MCF 10A (cell line): ENCODE measurements around the gene MAN1A1. TPM values are rescaled to one million over a fixed set of nuclear protein-coding genes. Genes with fewer than 3 reads are reported as not detected.

Experiments used
- BruUV-seq: library from RNA; stranded (reverse); fragments of 400-500 nt; replicated peaks from 2 replicates; lab custom pipeline; 2021; lab: Mats Ljungman, UMichigan
- CTCF ChIA-PET: fragments of 300-600 bp; sonication (Branson Sonifier 250); formaldehyde crosslinking; extraction: SDS; loops from one replicate; lab custom pipeline; 2021; ENCODE audit warnings: antibody characterized with exemption, inconsistent platforms; lab: Yijun Ruan, JAX
- POLR2A ChIA-PET: fragments of 300-600, 350-650 bp; sonication (Branson Sonifier 250); formaldehyde crosslinking; extraction: SDS; loops from one replicate; lab custom pipeline; 2020; ENCODE audit warnings: antibody characterized with exemption, inconsistent platforms; lab: Yijun Ruan, JAX
- DNase-seq: peaks from one replicate; pipeline ENCODE4 v3.0.0-alpha.2; 2018; ENCODE audit not compliant: unreplicated experiment
- H3K27ac Mint-ChIP-seq: one replicate; pipeline ENCODE4 v1.8.0; 2022; ENCODE audit warnings: mild to moderate bottlenecking, low read depth, mixed read lengths; ENCODE audit not compliant: unreplicated experiment
- H3K27me3 Mint-ChIP-seq: one replicate; pipeline ENCODE4 v1.8.0; 2022; ENCODE audit warnings: mixed read lengths; ENCODE audit not compliant: insufficient read depth, unreplicated experiment
- H3K36me3 Mint-ChIP-seq: one replicate; pipeline ENCODE4 v1.8.0; 2022; ENCODE audit warnings: mild to moderate bottlenecking, moderate library complexity, mixed read lengths; ENCODE audit not compliant: insufficient read depth, unreplicated experiment
- H3K4me1 Mint-ChIP-seq: one replicate; pipeline ENCODE4 v1.8.0; 2022; ENCODE audit warnings: mixed read lengths; ENCODE audit not compliant: insufficient read depth, unreplicated experiment
- H3K4me3 Mint-ChIP-seq: one replicate; pipeline ENCODE4 v1.8.0; 2022; ENCODE audit warnings: mild to moderate bottlenecking, moderate library complexity, mixed read lengths; ENCODE audit not compliant: unreplicated experiment
- H3K9me3 Mint-ChIP-seq: one replicate; pipeline ENCODE4 v1.8.0; 2022; ENCODE audit warnings: mixed read lengths; ENCODE audit not compliant: unreplicated experiment
- CTCF ChIP-seq: fragments of 200-600 bp; IDR thresholded peaks from one replicate; pipeline ENCODE4 v1.8.0; 2022; ENCODE audit warnings: antibody characterized with exemption, mild to moderate bottlenecking; ENCODE audit not compliant: unreplicated experiment
- intact Hi-C: fragments of 100-400 bp; cut with micrococcal nuclease; formaldehyde crosslinking; loops from 2 replicates; pipeline ENCODE4 v1.14.1; 2022
- total RNA-seq: library from RNA; stranded (reverse); gene quantifications from 2 replicates; pipeline ENCODE4 v1.2.3, GENCODE V29; 2022

MAN1A1 gene
- total RNA-seq, 1 experiment from 2014 or later: 1.3 TPM

DNA sequence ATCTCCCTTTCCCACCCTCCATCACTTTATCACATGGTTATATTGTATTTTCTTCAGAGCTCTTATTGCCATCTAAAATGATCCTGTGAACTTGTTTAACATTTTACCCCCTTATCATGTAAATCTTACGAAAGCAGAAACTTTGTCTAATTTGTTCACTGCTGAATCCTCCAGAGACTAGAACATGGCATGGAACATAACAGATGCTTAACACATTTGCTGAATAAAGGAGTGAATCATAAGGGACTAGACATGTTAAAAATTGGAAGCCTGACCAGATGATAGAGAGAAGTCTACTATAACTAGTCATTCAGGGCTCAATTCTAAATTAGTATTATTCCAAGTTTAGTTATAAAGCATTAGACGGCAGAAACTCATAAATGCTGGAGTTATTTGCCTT lies 73.3 kb downstream of the MAN1A1 start:
- intact Hi-C loops: no loop called here
- POLR2A ChIA-PET: no interaction called here
- no TSS peak for BruUV-seq
- H3K9me3 Mint-ChIP-seq: no peaks in the 10 kb centered on the region
- no peak for DNase-seq
- peaks cover 12% of the 10 kb centered on the region for H3K4me1 Mint-ChIP-seq
- no peak overlapping the region for H3K27ac Mint-ChIP-seq
- H3K4me3 Mint-ChIP-seq: no peak overlapping the region
- TF ChIP-seq CTCF: no peak
- H3K27me3 Mint-ChIP-seq: no peaks in the 10 kb centered on the region
- CTCF ChIA-PET: no interaction called here
- H3K36me3 Mint-ChIP-seq: no peaks in the 10 kb centered on the region

- Mint-ChIP-seq H3K4me3 (no peak overlapping the region), H3K27me3 (no peaks in the 10 kb centered on the region), H3K9me3 (peaks cover 9% of the 10 kb centered on the region), H3K36me3 (no peaks in the 10 kb centered on the region), H3K4me1 (peaks cover 12% of the 10 kb centered on the region), H3K27ac (no peak overlapping the region)
- CTCF ChIA-PET: no interaction called here
- TF ChIP-seq CTCF: no peak
- intact Hi-C loops: no loop called here
- POLR2A ChIA-PET: interaction anchor here (0.6 to 0.7 kb wide), 3 partner anchors 30 to 476 kb away, joined by 4 read pairs; no protein-coding TSS in a partner anchor
- BruUV-seq: no TSS peak
- DNase-seq: no peak
Observed at GRCh38 chr6:119274197-119274595, 75.4 kb downstream of the MAN1A1 start.

DNA sequence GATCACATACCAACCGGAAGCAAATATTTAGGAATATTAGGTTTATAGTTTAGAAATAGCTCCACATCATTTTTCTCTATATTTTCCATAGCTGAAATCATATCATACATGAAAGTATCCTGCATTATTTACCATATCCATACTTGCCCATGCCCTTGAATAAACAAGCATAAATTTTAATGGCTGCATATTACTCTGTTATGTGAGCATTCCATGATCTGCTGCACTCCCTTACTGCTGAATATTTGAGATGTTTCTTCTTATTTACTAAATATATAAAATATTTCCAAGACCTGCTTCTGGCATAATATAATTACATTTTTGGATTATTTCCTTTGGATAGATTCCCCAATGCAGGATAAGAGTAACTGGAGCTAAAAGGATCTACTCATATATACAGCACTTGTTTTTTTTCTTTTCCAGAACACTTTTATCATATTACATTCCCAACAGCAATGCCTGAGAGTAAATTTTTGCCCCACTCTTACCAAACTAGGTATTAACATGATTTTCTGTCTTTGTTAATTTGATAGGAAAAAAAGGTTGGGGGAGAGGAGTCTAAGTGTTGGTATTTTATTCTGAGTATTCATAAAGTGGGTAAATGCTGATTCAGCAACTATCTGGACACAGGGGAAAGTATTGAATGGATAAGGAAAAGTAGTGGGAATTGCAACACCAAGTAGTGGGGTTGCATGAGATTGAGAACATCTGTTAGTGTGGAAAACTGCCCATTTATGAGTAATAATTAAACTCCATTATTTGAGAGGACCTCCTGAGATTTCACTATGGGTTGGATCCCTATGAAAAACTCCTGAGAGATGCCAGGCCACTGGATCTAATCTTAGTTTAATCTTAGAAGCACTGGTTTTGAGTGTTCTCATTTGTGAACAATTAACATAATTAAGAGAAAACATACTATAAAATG lies 76.0 kb downstream of the MAN1A1 start:
- peak; percentile 50 for DNase-seq
- H3K36me3 Mint-ChIP-seq: no peaks in the 10 kb centered on the region
- TF ChIP-seq CTCF: no peak
- H3K27ac Mint-ChIP-seq: no peak overlapping the region
- intact Hi-C loops: no loop called here
- H3K4me3 Mint-ChIP-seq: no peak overlapping the region
- no peaks in the 10 kb centered on the region for H3K27me3 Mint-ChIP-seq
- peaks cover 9% of the 10 kb centered on the region for H3K9me3 Mint-ChIP-seq
- no TSS peak for BruUV-seq
- ChIA-PET CTCF (interaction anchor here (0.7 to 0.8 kb wide), 2 partner anchors 25 to 125 kb away, joined by 3 read pairs; no protein-coding TSS in a partner anchor), POLR2A (interaction anchor here (0.7 kb wide), 1 partner anchor 124 kb away, joined by 3 read pairs; no protein-coding TSS in a partner anchor)
- peaks cover 12% of the 10 kb centered on the region for H3K4me1 Mint-ChIP-seq

DNA sequence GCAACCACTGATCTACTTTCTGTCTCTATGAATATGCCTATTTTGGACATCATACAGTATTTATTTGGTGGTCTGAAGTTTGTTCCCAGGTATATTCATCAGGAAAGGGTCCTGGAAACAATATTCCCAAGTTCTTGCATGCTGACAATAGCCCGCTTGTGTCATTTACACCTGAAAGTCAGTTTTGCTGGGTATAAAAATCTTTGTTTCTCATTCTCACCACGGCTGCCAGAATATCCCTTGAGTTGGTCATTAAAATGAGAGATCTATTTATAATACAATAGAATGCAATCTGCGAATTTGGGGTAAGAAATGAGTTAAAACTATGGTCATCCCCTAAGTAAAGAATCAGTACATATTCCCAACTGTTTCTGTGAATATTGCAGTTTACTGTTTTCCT lies 79.0 kb downstream of the MAN1A1 start:
- ChIA-PET CTCF (no interaction called here), POLR2A (no interaction called here)
- Mint-ChIP-seq H3K4me1 (peaks cover 6% of the 10 kb centered on the region), H3K27ac (no peak overlapping the region), H3K27me3 (no peaks in the 10 kb centered on the region), H3K4me3 (no peak overlapping the region), H3K36me3 (no peaks in the 10 kb centered on the region), H3K9me3 (peaks cover 9% of the 10 kb centered on the region)
- no peak for DNase-seq
- intact Hi-C loops: no loop called here
- no TSS peak for BruUV-seq
- no peak for TF ChIP-seq CTCF
